Natural killer cell (primary cell): ENCODE results near the gene CPT1B. TPM values are rescaled to one million over a fixed set of nuclear protein-coding genes. Genes with fewer than 3 reads are reported as not detected.

Source experiments
- ATAC-seq, 3 donors: fragments of 150-1000 bp in 2 of 3; fragments of 200-7000 bp in 1 of 3; cut with Tn5 transposase; 1 replicate in 1 of 3; 2 replicates in 2 of 3; pipeline ENCODE4 v1.10.0; 2021; ENCODE audit warnings: mild to moderate bottlenecking in 2 of 3, moderate library complexity in 2 of 3
- DNase-seq, 2 donors: peaks; one replicate each; pipeline versions ENCODE4 v3.0.0 to v3.0.0-alpha.2; 2013 to 2021; ENCODE audit warnings: mixed read lengths in 1 of 2
- H3K27ac ChIP-seq: one replicate; pipeline ENCODE4 v1.5.1; 2013; ENCODE audit warnings: mild to moderate bottlenecking, low read length
- H3K27me3 ChIP-seq: one replicate; pipeline ENCODE4 v1.6.1; 2013; ENCODE audit warnings: low read length; ENCODE audit not compliant: control insufficient read depth, insufficient read depth
- H3K36me3 ChIP-seq: one replicate; pipeline ENCODE4 v1.6.1; 2013; ENCODE audit warnings: low read length; ENCODE audit not compliant: control insufficient read depth, insufficient read depth
- H3K4me1 ChIP-seq: one replicate; pipeline ENCODE4 v1.6.1; 2013; ENCODE audit warnings: low read length; ENCODE audit not compliant: control insufficient read depth, insufficient read depth
- H3K4me3 ChIP-seq: one replicate; pipeline ENCODE4 v1.5.1; 2013; ENCODE audit warnings: low read length
- H3K9me3 ChIP-seq: one replicate; pipeline ENCODE4 v1.6.1; 2013; ENCODE audit warnings: low read length; ENCODE audit not compliant: control insufficient read depth, insufficient read depth
- H3K27ac Mint-ChIP-seq, 2 donors: one replicate each; pipeline ENCODE4 v1.8.0; 2022; ENCODE audit warnings: mild to moderate bottlenecking in 2 of 2, mixed read lengths in 2 of 2, moderate library complexity in 1 of 2
- H3K27me3 Mint-ChIP-seq, 2 donors: one replicate each; pipeline ENCODE4 v1.8.0; 2022; ENCODE audit warnings: low read depth in 2 of 2, mixed read lengths in 2 of 2
- H3K36me3 Mint-ChIP-seq: one replicate; pipeline ENCODE4 v1.8.0; 2022; ENCODE audit warnings: mixed read lengths
- H3K4me1 Mint-ChIP-seq, 2 donors: one replicate each; pipeline ENCODE4 v1.8.0; 2022; ENCODE audit warnings: mixed read lengths in 2 of 2
- H3K4me3 Mint-ChIP-seq: one replicate; pipeline ENCODE4 v1.8.0; 2022; ENCODE audit warnings: mild to moderate bottlenecking, moderate library complexity, mixed read lengths
- H3K9me3 Mint-ChIP-seq, 2 donors: one replicate each; pipeline ENCODE4 v1.8.0; 2022; ENCODE audit warnings: mixed read lengths in 2 of 2
- CTCF ChIP-seq: fragments of 200-600 bp; IDR thresholded peaks from one replicate; pipeline ENCODE4 v1.8.0; 2022; ENCODE audit warnings: antibody characterized with exemption
- WGBS: methylation state at CpG from one replicate; pipeline ENCODE4 v1.1.7; 2013; ENCODE audit warnings: missing lambda C conversion rate; ENCODE audit not compliant: insufficient coverage; 5-methylcytosine and 5-hydroxymethylcytosine counted together
- intact Hi-C: fragments of 100-400 bp; cut with micrococcal nuclease; formaldehyde crosslinking; loops from one replicate; pipeline ENCODE4 v1.14.2; 2022
- total RNA-seq, 4 donors: library from RNA; stranded (reverse); fragments of 120-200 nt in 1 of 4; gene quantifications; one replicate each; pipeline versions ENCODE4 v1.2.3 to v1.2.4, GENCODE V29; 2013 to 2022

Gene CPT1B
- total RNA-seq, 3 donors from 2014 or later (not counting 1 experiment from before 2014, with no cell fraction given) = 53.1 to 75.7 (median 55.5) TPM

GRCh38 chr22:50585238-50585637, 7.0 kb upstream of the CPT1B start:
- H3K36me3 Mint-ChIP-seq = no peaks in the 10 kb centered on the region
- Histone ChIP-seq H3K36me3 (peaks cover under 1% of the 10 kb centered on the region), H3K27ac (no peak overlapping the region), H3K4me1 (peaks cover 21% of the 10 kb centered on the region), H3K27me3 (no peaks in the 10 kb centered on the region), H3K9me3 (no peaks in the 10 kb centered on the region), H3K4me3 (no peak overlapping the region)
- intact Hi-C loops = no loop called here
- H3K9me3 Mint-ChIP-seq = no peaks in the 10 kb centered on the region
- TF ChIP-seq CTCF = no peak
- no peaks in the 10 kb centered on the region for H3K27me3 Mint-ChIP-seq
- H3K4me3 Mint-ChIP-seq = peak overlapping the region; percentile 68
- WGBS = 98% methylated on average over 3 of the region's 3 CpGs
- no peak for ATAC-seq
- H3K27ac Mint-ChIP-seq = no peak overlapping the region
- no peak for DNase-seq
- H3K4me1 Mint-ChIP-seq = peaks cover 0 to 18% of the 10 kb centered on the region in 2 donors

GRCh38 chr22:50584106-50585096, 6.2 kb upstream of the CPT1B start:
- Mint-ChIP-seq H3K4me3 (peak overlapping the region; percentile 91), H3K36me3 (no peaks in the 10 kb centered on the region), H3K9me3 (no peaks in the 10 kb centered on the region), H3K4me1 (peaks cover 0 to 23% of the 10 kb centered on the region in 2 donors), H3K27me3 (no peaks in the 10 kb centered on the region), H3K27ac (no peak overlapping the region)
- peaks cover 2% of the 10 kb centered on the region for H3K36me3 ChIP-seq
- no peak for DNase-seq
- no peak for ATAC-seq
- no peak overlapping the region for H3K27ac ChIP-seq
- intact Hi-C loops = loop anchor here (5.0 kb wide), 3 partner anchors 38 to 77 kb away; partner anchors contain the start of genes LMF2 and NCAPH2
- WGBS = 96% methylated on average over 23 of the region's 23 CpGs
- no peak for TF ChIP-seq CTCF
- H3K4me1 ChIP-seq = peaks cover 21% of the 10 kb centered on the region
- H3K4me3 ChIP-seq = no peak overlapping the region
- no peaks in the 10 kb centered on the region for H3K9me3 ChIP-seq
- H3K27me3 ChIP-seq = no peaks in the 10 kb centered on the region

- peak overlapping the region; percentile 88 to 94 for H3K27ac Mint-ChIP-seq
- Histone ChIP-seq H3K4me1 (peaks cover 28% of the 10 kb centered on the region), H3K27ac (peak overlapping the region; percentile 11), H3K27me3 (no peaks in the 10 kb centered on the region), H3K4me3 (peak overlapping the region; percentile 54), H3K36me3 (peaks cover 2% of the 10 kb centered on the region), H3K9me3 (no peaks in the 10 kb centered on the region)
- DNase-seq = no peak
- no peaks in the 10 kb centered on the region for H3K9me3 Mint-ChIP-seq
- 14% methylated on average over 37 of the region's 37 CpGs for WGBS
- peak overlapping the region; percentile 91 for H3K4me3 Mint-ChIP-seq
- intact Hi-C loops = loop anchor here (5.0 kb wide), 3 partner anchors 39 to 76 kb away; partner anchors contain the start of genes LMF2 and NCAPH2
- peaks cover 0 to 24% of the 10 kb centered on the region in 2 donors for H3K4me1 Mint-ChIP-seq
- no peaks in the 10 kb centered on the region for H3K36me3 Mint-ChIP-seq
- TF ChIP-seq CTCF = no peak
- peak; percentile 14 to 22 (median 16) for ATAC-seq
- no peaks in the 10 kb centered on the region for H3K27me3 Mint-ChIP-seq
Observed at GRCh38 chr22:50583294-50583861, 5.2 kb upstream of the CPT1B start.
